Small intestine (tissue), 7 donors: ENCODE measurements around the gene SKOR2. TPM values are rescaled to one million over a fixed set of nuclear protein-coding genes. Genes with fewer than 3 reads are reported as not detected.
A peak's percentile ranks its signal among the peaks of the same experiment; 100 is the strongest.

Experiments
- DNase-seq, 2 donors: peaks; one replicate each; pipeline versions ENCODE4 v3.0.0 to v3.0.0-alpha.2; 2013
- FAIRE-seq: peaks from 2 replicates; lab custom pipeline; 2012; peaks lifted over from hg19 to GRCh38; lab: Jason Lieb, UNC
- H3K27ac ChIP-seq, 3 donors: one replicate each; pipeline ENCODE4 v1.5.1; 2013; ENCODE audit warnings: low read length in 2 of 3, mild to moderate bottlenecking in 2 of 3, control low read depth in 1 of 3, inconsistent platforms in 1 of 3, low read depth in 1 of 3, moderate library complexity in 1 of 3
- H3K27me3 ChIP-seq, 3 donors: one replicate each; pipeline ENCODE4 v1.6.1; 2013; ENCODE audit warnings: low read length in 3 of 3, inconsistent platforms in 1 of 3; ENCODE audit not compliant: control insufficient read depth in 3 of 3, insufficient read depth in 3 of 3
- H3K36me3 ChIP-seq, 3 donors: one replicate each; pipeline ENCODE4 v1.6.1; 2013; ENCODE audit warnings: low read length in 3 of 3, inconsistent platforms in 1 of 3, low read depth in 1 of 3, mild to moderate bottlenecking in 1 of 3, moderate library complexity in 1 of 3; ENCODE audit not compliant: control insufficient read depth in 3 of 3, insufficient read depth in 2 of 3
- H3K4me1 ChIP-seq, 3 donors: one replicate each; pipeline ENCODE4 v1.6.1; 2013; ENCODE audit warnings: low read length in 2 of 3, inconsistent platforms in 1 of 3, low read depth in 1 of 3, mild to moderate bottlenecking in 1 of 3, moderate library complexity in 1 of 3; ENCODE audit not compliant: control insufficient read depth in 3 of 3, insufficient read depth in 2 of 3
- H3K4me3 ChIP-seq, 3 donors: one replicate each; pipeline ENCODE4 v1.5.1; 2013; ENCODE audit warnings: low read length in 3 of 3, control low read depth in 1 of 3, inconsistent platforms in 1 of 3, low read depth in 1 of 3, mild to moderate bottlenecking in 1 of 3, moderate library complexity in 1 of 3
- H3K9me3 ChIP-seq, 2 donors: one replicate each; pipeline ENCODE4 v1.6.1; 2013; ENCODE audit warnings: low read depth in 1 of 2, low read length in 1 of 2; ENCODE audit not compliant: control insufficient read depth in 2 of 2, insufficient read depth in 1 of 2
- WGBS, 3 donors: extraction: QIAGEN DNeasy Blood & Tissue Kit; methylation state at CpG; one replicate each; pipeline ENCODE4 v1.1.7; 2013; 5-methylcytosine and 5-hydroxymethylcytosine counted together
- polyA plus RNA-seq, 4 donors: library from polyadenylated mRNA; stranded (reverse) in 3 of 4; unstranded in 1 of 4; fragments of 200-250 nt in 3 of 4; fragments of 120-200 nt in 1 of 4; gene quantifications; one replicate each; pipeline versions ENCODE4 v1.2.1 to v1.2.3, GENCODE V29; 2013
- donor health status: healthy with polysubstance abuse.
- donor health status: control.
- donor health status: control.
- donor health status: Bipolar disorder and iron deficiency.
- donor health status: healthy.

Gene SKOR2
- polyA plus RNA-seq, 4 donors, result not detected

DNA sequence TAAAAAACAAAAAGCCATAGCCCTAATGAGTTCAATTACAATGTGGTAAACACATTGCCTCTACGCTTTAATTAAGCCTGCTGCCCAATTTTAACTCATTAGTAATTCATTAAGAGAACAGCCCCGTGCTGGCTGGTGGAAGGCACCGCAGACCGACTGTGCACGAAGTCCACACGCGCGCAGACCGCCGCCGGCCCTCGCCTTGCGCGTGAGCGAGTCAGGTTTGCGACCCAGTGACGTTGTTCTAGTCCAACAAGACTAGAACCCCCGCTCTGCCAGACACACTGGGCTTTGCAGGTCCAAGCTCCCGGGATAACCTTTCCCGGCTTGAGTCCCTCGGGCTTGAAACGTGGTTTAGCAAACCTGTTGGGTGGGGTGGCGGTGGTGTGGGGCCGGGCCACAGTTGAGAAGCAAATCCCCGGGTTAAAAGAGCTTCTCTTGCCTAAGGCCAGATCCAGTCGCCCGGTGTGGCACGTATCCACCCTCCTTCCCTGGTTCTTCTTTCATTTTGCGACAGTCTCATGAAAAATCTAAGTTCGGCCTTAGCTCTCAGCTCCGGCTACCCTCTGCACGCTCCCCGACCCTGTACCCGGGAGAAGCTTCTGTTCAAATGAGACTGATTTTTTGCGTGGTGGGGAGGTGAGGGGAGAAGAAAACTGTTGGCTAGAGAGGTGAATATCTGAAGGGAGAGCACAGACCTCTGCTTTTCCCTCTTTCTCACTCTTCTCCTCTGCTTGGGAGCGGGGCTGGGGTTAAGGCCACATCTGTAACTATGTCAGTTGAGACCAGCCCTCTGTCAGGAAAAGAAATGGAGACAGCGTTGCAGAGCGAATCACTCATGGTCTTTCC, 11.1 kb upstream of the SKOR2 start:
- H3K27me3 ChIP-seq, result peaks cover 15 to 74% (median 53%) of the 10 kb centered on the region in 3 donors
- no peak for DNase-seq
- WGBS, 3 donors, result 8 to 28% (median 22%) methylated on average over 38 of the region's 38 CpGs
- H3K9me3 ChIP-seq, result peaks cover 0 to 8% of the 10 kb centered on the region in 2 donors
- FAIRE-seq, result no peak
- no peak overlapping the region for H3K27ac ChIP-seq
- H3K4me3 ChIP-seq, result no peak overlapping the region
- H3K4me1 ChIP-seq, result no peaks in the 10 kb centered on the region
- no peaks in the 10 kb centered on the region for H3K36me3 ChIP-seq

DNA sequence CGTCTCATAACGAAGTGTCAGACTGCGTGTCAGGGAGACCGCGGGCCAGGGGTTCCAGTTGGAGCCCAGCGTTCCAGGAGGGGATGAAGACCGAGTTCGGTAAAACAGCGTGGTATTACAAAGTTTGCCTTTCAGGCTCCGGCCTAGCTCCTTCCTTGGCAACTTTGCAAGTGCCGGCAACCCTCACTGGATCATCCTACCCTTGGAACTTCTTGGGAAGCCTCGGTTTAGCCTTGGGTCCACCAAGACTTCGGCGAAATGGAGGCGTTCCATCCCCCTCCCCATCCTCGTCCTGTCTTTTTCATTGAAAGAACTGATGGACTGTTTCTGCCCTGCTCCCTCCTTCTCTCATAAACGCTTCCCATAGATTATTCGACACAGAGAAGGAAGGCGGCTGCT, 10.4 kb upstream of the SKOR2 start:
- H3K27ac ChIP-seq, result no peak overlapping the region
- no peak for FAIRE-seq
- H3K27me3 ChIP-seq, result peaks cover 15 to 76% (median 53%) of the 10 kb centered on the region in 3 donors
- DNase-seq, result no peak
- no peaks in the 10 kb centered on the region for H3K36me3 ChIP-seq
- 5 to 20% (median 13%) methylated on average over 19 of the region's 19 CpGs for WGBS, 3 donors
- no peaks in the 10 kb centered on the region for H3K4me1 ChIP-seq
- no peak overlapping the region for H3K4me3 ChIP-seq
- peaks cover 0 to 8% of the 10 kb centered on the region in 2 donors for H3K9me3 ChIP-seq

DNA sequence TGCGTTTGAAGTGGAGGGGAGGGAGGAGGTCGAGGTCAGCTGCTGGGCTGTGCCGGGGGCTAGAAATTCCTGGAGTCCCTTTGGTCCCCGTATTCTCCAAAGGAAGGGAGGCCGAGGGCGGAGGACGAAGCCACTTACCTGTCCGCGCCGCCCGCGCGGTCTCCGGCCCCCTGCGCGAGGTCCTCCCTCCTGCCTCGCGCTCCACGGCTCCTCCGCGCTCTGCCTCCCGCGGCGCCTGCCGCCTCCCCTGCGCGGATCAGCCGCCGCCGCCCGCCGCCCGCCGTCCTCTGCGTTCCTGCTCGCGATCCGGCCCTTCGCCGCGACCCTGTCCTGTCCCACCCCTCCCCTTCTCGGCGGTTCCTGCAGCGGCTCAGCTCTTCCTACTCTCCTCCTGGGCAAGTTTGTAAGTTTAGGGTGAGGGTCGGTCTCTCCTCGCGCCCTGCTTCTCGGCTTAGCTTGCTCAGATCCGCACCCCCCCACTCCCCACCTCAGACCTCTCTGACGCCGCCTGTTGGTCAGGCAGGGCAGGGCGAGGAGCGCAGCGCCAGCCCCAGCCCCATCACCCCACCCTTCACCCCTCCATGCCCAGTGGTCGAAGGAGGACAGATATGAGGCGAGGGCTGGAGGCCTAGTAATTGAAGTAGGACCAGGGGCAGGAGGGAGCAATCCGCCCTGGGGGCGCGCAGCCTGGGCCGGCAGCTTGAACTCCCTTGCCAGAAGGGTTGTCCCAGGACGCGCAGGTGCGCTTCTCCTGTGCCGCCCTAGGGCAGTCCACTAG, 9.7 kb upstream of the SKOR2 start:
- H3K36me3 ChIP-seq, result no peaks in the 10 kb centered on the region
- peaks cover 0 to 8% of the 10 kb centered on the region in 2 donors for H3K9me3 ChIP-seq
- no peak overlapping the region for H3K27ac ChIP-seq
- DNase-seq (no peak), FAIRE-seq (no peak)
- 7 to 33% (median 19%) methylated on average over 37 to 64 of the region's 64 CpGs for WGBS, 3 donors
- H3K4me3 ChIP-seq, result no peak overlapping the region
- H3K27me3 ChIP-seq, result peaks cover 15 to 77% (median 49%) of the 10 kb centered on the region in 3 donors
- no peaks in the 10 kb centered on the region for H3K4me1 ChIP-seq

DNA sequence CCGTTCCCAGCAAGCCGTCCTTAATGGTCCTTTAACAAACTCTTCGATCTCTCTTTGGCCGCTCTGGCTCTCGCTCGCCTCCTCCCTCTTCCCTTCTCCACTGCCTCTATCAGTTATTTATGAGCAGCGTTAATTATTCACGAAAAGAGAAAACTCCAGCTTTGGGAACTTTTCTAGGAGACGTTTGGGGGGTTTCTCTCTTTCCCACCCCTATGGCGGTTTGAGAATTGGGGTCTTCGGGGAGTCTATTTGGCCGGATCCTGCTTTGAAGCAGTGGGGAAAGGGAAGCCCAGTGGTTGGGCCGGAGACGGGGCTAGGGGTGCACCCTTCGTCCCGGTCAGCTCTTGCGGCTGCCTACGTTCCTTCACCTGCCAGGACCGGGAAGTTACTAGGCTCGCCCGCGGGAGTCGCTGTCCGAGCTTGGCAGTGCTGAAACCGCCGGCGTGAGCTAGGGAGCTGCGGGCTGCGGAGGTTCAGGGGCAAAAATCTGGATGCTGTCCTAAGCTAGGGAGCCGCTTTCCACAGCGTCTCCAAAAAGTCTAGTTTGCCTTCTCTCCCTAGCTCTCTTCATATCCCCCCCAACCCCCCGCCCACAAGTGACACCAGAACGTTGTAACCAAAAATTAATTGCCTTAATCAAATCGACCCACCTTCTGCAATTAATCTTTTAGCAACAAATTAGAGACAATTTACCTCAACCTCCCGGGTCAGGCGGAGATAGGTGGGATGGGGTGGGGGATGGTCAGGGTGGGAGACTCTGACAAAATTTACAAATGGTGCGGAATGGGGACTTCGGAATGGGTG, 8.9 kb upstream of the SKOR2 start:
- H3K4me3 ChIP-seq, result no peak overlapping the region
- H3K9me3 ChIP-seq, result peaks cover 0 to 8% of the 10 kb centered on the region in 2 donors
- WGBS, 3 donors, result 5 to 18% (median 14%) methylated on average over 38 of the region's 38 CpGs
- FAIRE-seq (no peak), DNase-seq (peak; percentile 2 to 64)
- H3K27ac ChIP-seq, result no peak overlapping the region
- no peaks in the 10 kb centered on the region for H3K4me1 ChIP-seq
- no peaks in the 10 kb centered on the region for H3K36me3 ChIP-seq
- H3K27me3 ChIP-seq, result peaks cover 15 to 78% (median 49%) of the 10 kb centered on the region in 3 donors

DNA sequence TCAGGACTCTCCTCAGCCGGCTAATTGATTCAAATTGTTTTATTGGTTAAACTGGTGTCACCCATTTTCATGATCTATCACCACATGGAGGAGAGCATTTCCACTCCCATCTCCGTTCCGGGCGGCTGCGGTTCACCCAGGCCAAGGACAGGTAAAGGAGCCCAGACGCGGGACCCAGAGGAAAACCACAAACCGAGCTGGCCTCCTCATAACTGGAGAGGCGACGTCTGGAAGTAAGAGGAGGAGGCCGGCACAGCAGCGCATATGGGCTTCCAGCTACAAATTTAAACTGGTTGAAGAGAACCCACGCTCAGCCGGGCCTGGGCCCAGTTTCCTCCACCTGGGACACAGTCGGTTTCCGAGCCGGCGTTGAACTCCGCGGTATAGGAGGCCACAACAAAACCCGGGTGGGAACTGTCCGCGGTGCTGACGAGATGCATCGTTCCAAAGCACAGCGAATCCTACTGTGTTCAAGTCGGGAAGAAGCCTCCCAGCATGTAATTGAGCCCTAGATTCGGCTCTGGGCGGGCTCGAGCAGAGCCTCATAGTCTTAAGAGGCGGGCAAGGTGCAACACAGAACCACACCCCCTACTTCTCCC, 3.0 kb upstream of the SKOR2 start:
- Histone ChIP-seq H3K9me3 (peaks cover 0 to 2% of the 10 kb centered on the region in 2 donors), H3K27ac (no peak overlapping the region), H3K36me3 (no peaks in the 10 kb centered on the region), H3K4me3 (no peak overlapping the region), H3K4me1 (no peaks in the 10 kb centered on the region), H3K27me3 (peaks cover 2 to 79% (median 47%) of the 10 kb centered on the region in 3 donors)
- no peak for FAIRE-seq
- WGBS, 3 donors, result 3 to 15% (median 11%) methylated on average over 31 of the region's 31 CpGs
- peak; percentile 2 to 65 for DNase-seq

DNA sequence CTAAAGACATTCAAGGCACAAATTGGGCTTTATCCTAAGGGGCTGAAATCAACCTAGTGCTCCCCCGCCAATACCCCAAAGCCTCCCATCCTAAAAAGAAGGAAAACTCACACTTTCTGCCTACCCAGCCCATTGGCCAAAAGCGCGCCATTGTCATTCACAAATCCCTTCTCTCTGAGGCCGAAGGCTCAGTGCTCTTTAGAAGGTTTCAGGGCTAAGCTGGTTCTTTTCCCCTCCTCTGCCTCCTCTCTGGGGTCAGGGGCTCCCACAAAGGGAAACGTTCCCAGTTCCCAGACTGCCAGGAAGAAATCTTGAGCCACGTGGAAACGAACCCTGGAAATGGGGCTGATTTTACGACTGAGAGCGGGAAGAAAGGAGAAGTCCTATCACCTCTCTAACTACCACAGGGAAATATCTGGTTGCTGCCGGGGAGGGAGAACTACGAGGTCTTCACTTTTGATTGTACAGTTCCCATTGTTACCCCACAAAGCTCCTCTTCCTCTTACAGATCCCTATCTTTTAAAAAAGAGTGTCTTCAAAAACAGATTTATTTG, 1.7 kb upstream of the SKOR2 start:
- no peak overlapping the region for H3K4me3 ChIP-seq
- H3K36me3 ChIP-seq, result no peaks in the 10 kb centered on the region
- peaks cover 3 to 82% (median 51%) of the 10 kb centered on the region in 3 donors for H3K27me3 ChIP-seq
- no peak for FAIRE-seq
- H3K9me3 ChIP-seq, result peaks cover 0 to 2% of the 10 kb centered on the region in 2 donors
- no peaks in the 10 kb centered on the region for H3K4me1 ChIP-seq
- 5 to 17% (median 8%) methylated on average over 11 of the region's 11 CpGs for WGBS, 3 donors
- DNase-seq, result no peak
- H3K27ac ChIP-seq, result no peak overlapping the region

DNA sequence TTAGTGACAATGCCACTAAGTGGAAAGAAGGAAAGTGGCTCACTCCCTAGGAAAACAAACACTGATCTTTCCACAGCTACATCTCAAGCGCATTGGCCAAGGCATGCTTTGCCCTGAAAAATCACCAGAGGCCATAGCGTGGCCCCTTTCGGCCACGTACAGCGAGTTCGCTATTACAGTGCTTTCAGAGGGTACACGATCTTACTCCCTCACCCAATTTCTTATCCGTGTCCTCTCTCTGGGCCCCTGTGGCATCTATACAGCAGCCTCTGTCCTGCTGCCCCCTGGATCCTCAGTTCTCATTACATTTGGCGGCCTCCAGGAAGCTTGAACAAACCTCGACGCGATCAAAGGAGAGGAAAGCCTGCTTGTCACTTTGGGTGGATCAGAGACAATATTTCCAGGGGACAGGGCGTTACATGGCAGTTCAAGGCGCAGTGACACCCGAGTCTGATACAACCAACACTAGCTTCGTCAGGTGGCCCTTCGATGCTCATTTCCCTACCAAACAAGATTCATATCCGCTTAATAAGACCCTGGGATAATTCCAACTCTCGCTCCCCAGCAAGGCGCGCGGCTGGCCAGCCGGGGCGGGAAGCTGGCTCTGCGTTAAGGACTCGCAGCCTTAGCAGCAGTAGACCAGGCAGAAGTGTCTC, 941 bp downstream of the SKOR2 start:
- peaks cover 9 to 80% (median 61%) of the 10 kb centered on the region in 3 donors for H3K27me3 ChIP-seq
- 7 to 24% (median 19%) methylated on average over 26 of the region's 26 CpGs for WGBS, 3 donors

More for the DNA sequence above, 941 bp downstream of the SKOR2 start:
- peaks cover 0 to 2% of the 10 kb centered on the region in 2 donors for H3K9me3 ChIP-seq
- no peaks in the 10 kb centered on the region for H3K36me3 ChIP-seq
- H3K27ac ChIP-seq, result no peak overlapping the region
- no peak overlapping the region for H3K4me3 ChIP-seq
- H3K4me1 ChIP-seq, result no peaks in the 10 kb centered on the region
- DNase-seq (no peak), FAIRE-seq (no peak)
